GM12874 (cell line): ENCODE data around the gene ZBTB20.

Source experiments
- CTCF ChIP-seq: IDR thresholded peaks from 2 replicates; pipeline ENCODE4 v1.5.1; 2011; ENCODE audit warnings: low read depth, mild to moderate bottlenecking, control low read depth, low read length, moderate library complexity; ENCODE audit not compliant: insufficient read depth

ZBTB20 gene

GRCh38 chr3:114299941-114300624 is 847.0 kb downstream of the ZBTB20 start:
- no peak for TF ChIP-seq CTCF

GRCh38 chr3:114299421-114299820 is 847.7 kb downstream of the ZBTB20 start:
- TF ChIP-seq CTCF: peak; percentile 49; the same call in 1 of the 2 replicates

- no peak for TF ChIP-seq CTCF
These were observed 851.1 kb downstream of the ZBTB20 start for GRCh38 chr3:114295946-114296345.

GRCh38 chr3:114294940-114295480 is 852.1 kb downstream of the ZBTB20 start:
- TF ChIP-seq CTCF: no peak

- TF ChIP-seq CTCF: no peak
These were observed 853.1 kb downstream of the ZBTB20 start, which contains the start of gene TIGIT for GRCh38 chr3:114293838-114294535. Gene TIGIT, plus strand, starts transcription at chr3:114294028. Its CDS starts 34 bp downstream, at chr3:114294062.

GRCh38 chr3:114290911-114291901 is 855.9 kb downstream of the ZBTB20 start:
- peak; percentile 89 for TF ChIP-seq CTCF
